HG02973 (cell line): ENCODE results near the gene GNLY.
"Not testable (repeated sequence)": the region's sequence is repeated elsewhere in the genome, so short reads cannot be mapped to it uniquely, and the experiment has no call there.

Source experiments
- ATAC-seq: cut with Tn5 transposase; IDR thresholded peaks from one replicate; pipeline ENCODE4 v1.9.1; 2021; ENCODE audit warnings: moderate library complexity; ENCODE audit not compliant: unreplicated experiment

The GNLY gene

DNA sequence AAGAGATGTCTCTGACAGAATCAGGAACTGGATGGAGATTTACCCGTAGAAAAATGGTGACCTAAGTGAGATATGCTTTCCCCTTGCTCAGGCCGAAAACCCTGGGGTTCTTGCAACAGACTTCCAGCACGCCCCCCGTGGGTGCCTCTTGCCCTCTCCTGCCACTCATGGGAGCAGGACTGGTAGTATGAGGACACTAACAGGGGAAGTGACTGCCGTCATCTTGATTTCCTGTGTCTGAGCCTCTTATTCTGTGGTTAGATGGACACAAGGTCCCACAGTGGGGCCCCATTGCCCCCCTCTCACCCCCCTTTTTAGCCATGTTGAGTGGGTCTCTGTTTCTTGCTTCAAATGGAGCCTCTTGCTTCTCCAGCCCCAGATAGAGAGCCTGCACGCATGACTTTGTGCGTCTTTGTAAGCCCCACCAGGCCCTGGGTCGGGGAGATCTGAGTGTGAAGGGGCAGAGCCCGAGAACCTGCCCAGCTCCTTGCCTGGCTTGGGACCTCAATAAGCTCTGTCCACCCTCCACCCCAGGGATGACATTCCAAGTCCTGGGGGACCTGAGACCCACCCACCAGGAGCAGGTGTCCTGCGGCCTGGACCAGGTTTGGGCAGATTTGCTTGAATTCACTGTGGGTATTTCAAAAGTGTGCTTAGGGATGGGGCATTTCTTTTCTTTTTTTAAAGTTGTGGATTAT, 12.6 kb downstream of the GNLY start:
- ATAC-seq = no peak

DNA sequence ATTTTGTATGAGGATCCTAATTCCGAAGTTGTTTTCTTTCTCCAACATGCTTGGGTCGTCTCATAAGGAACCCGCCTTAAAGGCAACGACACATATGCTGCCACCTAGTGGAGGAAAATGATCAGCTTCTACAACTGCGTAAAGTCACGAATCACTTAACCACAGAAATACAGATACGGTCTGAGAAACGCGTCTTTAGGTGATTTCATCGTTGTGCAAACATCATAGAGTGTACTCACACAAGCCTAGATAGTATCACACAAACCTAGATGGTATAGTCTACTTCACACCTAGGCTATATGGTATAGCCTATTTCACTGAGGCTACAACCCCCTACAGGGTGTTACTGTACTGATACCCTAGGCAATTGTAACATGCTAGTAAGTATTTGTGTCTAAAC, 13.1 kb downstream of the GNLY start:
- peak; percentile 52 for ATAC-seq

DNA sequence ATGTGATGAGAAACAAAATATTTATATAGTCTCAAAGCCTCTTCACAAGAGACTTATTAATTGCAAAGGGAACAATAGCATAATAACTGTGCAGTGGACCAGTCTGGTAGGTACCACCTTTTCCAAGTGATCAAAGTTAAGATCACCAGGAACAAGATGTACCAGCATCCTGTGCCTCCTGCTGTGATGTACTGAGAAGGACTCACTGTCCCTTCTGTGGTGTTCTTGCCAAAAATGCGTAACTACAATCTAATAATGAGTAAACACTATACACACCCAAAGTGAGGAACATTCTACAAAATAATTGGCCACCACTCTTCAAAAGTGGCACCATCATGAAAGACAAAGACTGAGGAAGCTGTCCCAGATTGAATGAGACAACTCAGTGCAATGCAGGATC, 14.5 kb downstream of the GNLY start:
- ATAC-seq = no peak

DNA sequence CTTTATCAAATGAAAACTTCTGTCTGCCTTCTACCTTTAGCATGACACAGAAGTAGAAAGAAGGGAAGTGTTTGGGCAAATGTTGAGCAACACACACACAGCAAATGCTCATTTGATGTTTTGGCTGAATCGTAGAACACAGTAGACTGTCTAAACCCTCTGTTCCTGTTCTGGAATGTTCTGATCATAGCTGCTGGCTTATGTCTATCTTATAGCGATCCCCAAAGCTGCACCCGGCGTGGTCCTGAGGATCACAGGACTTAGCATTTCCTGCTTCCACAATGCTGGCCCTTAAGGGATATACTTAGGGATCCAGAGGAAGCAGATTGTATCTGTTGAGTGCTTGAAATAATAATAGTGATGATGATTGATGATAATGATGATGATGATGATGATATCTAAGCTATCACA, 15.2 kb downstream of the GNLY start:
- ATAC-seq = no peak

DNA sequence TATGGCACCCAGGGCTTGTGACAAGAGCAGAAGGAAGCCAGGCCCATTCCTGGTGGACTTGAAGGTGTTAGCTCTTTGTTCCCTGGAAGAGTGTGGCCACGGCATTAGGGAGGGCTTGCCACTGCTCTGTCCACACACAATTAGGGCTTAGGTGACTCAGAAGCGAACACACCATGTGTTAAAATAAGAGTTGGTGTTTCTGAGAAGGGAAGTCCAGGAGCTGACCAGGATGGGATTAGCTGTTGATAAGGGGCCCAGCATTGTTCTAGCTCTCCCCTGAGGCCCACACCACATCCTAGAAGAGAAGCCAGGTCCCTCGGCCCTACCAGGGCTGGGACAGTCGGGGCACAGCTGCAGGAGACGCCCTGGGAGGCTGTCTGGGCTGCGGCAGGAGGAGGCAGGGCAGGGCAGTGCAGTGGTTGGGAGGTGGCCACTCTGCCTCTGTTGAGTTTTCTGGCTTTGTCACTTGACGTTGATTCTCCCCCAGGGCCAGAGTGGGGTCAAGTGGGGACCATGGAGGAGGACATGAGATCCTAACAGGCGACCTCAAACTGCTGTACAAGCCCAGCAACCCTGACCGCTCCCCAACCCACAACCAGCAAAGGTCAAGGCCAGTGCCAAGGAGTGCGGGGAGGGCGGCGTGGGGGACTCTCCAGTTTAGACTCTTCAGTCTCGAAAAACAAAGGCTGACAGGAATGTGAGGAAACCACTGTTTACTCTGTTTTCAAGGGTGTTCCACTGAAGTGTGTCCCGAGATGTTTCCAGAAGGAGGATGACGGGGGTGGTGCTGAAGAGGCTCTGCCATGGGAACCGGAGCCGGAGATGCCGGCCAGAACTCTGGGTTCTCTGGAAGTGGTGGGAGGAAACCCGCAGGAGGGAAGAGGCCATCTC, 16.8 kb downstream of the GNLY start:
- no peak for ATAC-seq

DNA sequence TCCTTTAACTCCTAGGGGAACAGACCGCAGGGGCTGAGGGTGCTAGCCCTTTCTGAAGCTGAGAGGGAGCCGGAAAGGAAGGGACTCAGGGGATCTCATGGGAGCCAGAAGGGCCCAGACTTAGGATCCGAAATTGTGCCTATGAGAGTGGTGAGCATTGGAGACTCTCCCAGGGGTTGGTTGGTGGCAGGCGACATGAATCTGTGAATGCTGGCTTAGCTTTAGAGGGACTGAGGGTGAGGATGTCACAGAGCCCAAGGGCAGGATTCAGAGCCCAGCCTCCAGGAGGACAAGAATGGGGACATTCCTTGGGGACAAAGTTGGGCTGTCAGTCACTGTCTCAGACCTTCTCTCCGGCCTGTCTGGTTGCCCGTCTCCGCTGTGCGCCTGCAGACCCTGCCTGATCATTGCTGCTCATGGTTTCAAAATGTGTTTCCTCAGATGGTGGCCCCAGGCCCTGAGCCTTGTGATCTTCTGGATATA, 17.5 kb downstream of the GNLY start:
- ATAC-seq = no peak

DNA sequence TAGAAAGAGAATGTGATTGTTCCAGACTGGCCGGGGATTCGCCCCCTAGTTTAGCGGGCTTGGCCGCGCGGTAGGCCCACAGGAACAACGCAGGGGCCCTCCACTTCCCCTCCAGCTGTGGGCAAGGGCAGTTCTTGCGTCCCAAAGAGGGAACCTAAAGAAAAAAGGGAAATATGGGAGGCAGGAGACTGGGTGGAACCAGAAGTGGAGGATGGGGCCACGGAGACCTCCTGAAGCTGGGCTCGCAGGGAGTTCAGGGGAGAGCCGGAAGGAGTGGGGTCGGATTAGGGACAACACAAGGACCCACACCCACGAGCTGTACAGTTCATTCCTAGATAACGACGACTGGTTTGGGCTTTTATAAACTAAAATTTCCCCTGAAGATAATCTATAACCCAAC, 18.2 kb downstream of the GNLY start:
- no peak for ATAC-seq

DNA sequence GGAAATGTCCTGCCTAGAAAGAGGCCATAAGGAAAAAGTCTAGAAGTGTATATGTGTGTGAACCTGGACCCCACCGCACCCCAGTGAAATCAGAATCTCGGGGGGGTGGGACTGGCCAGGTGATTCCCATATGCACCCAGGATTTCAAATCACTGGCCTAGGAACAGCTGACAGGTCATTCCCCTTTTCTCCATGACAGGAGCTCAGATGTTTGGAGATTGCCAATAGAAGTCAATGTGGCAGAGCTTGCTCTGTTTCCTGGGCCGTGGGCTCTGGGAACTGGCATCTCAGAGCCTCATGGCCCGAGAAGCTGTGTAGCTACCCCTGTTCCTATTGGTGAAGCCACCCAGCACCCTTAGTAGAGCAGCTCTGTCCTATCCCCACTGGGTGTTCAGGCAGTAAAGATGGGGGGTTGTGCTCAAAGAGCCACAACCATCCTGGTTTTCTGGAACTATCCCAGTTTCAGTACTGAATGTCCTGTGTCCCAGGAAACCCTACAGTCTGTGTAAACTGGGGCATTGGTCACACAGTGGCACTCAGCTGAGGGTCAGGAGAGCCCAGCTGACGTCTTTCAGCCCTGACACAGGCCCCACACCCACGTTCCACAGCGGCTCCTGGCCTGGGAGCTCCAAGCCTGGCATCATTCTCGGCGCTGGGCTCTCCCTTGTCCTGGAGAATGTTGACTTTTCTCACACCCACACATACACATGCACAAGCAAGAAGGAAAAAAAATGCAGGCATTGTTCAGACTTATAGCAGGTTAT, 18.9 kb downstream of the GNLY start:
- ATAC-seq = no peak

DNA sequence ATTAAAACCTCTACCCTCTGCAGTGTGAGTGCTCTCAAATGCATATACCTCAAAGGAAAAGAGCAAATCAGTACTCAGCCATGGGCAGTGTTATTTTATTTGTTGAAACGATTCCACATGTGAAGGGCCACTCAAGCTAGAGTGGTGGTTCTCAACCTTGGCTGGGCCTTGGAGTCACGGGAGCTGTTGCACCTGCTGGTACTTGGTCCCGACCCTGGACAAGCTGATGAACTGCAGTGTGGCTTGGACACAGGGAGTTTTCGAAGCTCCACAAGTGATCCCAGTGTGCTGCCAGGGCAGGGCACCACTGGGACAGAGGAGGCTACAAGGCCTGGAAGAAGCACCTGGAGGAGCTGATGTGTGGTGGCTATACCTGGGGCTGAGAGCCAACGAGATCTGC, 19.7 kb downstream of the GNLY start:
- ATAC-seq = no peak

DNA sequence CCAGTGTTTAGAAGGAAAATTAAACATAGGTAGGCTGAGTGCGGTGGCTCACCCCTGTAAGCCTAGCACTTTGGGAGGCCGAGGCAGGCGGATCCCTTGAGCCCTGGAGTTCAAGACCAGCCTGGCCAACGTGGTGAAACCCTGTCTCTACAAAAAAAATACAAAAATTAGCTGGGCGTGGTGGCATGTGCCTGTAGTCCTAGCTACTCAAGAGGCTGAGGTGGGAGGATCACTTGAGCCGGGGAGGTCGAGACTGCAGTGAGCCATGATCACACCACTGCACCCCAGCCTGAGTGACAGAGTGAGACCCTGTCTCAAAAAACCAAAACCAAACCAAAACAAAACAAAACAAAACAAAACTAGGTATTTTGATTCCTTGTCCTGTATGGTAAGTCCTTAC, 20.3 kb downstream of the GNLY start:
- not testable (repeated sequence) for ATAC-seq

DNA sequence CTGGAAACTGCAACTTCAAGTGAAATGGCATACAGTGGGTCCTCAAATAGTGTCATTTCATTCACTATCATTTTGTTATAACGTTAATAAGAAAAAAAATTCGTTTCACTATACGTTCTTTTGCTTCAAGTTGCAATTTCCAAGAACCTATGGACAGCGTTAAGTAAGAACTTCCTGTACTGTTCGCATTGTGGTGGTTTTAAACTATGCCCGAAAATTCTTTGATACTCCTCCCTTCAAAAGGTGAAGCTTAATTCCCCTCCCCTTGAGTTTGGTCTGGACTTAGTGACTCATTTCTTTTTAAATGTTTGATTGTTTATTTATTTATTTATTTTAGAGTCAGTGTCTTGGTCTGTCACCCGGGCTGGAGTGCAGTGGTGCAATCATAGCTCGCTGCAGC, 20.7 kb downstream of the GNLY start:
- no peak for ATAC-seq

DNA sequence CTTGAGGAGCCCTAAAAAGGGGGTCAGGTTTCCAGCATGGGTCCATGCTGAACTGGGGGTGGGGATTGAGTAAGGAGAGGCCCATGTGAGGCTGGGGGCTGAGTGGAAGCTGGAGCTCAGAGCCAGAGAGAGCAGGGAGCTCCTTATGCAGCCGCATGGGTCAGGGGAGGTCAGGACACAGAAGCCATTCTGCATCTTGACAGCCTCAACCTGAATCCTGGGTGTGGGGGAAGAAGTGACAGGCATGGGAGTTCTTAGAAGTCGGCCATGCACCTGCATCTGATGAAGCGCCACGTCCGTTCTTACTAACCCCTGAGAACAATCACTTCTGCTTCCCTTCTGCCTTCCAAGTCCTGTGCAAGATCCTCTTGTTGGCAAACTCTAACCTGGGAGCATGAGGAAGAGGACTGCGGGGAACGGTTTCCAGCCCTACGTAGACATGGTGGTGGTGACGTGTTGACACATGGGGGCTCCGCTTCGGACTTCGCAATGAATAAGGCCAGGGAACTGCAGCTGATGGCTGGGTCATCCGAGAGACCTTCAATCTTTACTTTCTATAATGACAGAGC, 22.3 kb downstream of the GNLY start:
- no peak for ATAC-seq

DNA sequence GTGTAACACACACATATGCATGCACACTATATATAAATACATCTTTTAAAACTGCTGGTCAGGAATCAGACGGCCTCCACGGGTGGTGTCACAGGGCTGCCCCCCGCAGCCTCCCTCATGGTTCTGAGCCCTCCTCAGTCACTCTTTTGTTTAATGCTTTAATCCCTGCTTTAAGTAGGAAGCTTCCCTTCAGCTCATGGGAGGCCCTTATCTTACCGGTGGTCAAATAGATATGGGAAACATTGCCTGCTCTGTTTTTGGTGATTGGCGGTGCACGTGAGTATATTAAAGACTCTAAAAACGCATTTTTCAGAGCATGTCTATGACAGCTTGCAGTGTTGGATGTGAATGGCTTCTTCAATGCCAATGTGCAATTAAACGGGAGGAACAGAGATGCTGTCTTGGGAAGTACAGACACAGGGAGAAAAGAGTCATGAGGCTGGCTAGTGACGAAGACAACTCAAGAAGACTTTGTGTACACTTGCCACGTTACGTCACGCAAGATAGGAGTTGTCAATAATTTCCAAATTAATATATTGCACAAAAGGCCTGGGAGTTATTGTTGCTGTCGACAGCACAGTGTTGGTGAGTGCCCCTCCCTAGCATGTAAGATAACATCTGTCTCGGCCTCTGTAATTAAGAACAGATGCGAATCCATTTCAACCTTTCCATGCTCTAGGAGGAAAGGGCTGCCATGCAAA, 23.3 kb downstream of the GNLY start:
- no peak for ATAC-seq

DNA sequence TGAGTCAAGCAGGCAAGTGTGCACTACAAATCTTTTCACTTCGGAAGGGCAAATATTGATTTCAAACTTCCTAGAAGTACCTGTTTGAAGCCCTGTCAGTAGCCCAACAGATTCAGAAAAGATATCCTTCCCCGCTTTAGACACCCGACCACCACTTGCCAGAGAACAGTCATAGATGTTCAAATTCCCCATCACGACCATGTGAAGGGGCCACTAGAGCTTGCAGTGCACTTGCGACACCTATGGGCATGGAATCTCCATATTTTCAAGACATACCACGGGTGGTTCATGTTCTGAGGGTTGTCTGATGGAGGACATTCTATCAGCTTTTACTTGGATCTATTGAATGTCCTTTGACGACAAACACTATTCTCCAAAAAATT, 23.8 kb downstream of the GNLY start:
- ATAC-seq = no peak

DNA sequence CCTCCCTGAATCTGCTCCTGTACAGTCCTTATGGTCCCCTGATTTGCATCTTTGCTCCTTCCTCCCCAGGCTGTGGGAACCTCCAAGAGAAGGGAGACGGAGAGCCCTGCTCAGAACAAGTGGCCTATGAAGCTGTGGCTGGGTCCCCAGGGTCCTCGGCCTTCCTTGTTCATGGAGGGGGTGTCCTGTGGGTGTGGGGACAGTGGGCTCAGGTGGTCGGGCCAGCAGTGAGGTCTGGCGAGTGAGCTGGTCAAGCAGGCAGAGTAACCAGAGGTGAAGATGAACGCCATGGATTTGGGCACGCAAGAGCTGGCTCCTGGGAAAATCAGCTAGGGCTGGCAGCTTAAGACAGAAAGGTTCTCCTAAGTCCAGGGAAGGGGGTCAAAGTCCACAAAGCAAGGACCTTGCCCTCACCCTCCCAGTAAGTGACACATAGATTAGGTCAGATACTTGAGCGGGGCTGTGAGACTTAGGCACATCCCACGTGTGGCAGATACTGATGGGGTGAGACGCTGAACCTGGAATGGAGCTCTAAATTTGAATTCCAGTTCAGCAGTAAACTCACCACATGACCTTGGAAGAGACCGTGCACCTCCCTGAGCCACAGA, 24.8 kb downstream of the GNLY start:
- no peak for ATAC-seq

DNA sequence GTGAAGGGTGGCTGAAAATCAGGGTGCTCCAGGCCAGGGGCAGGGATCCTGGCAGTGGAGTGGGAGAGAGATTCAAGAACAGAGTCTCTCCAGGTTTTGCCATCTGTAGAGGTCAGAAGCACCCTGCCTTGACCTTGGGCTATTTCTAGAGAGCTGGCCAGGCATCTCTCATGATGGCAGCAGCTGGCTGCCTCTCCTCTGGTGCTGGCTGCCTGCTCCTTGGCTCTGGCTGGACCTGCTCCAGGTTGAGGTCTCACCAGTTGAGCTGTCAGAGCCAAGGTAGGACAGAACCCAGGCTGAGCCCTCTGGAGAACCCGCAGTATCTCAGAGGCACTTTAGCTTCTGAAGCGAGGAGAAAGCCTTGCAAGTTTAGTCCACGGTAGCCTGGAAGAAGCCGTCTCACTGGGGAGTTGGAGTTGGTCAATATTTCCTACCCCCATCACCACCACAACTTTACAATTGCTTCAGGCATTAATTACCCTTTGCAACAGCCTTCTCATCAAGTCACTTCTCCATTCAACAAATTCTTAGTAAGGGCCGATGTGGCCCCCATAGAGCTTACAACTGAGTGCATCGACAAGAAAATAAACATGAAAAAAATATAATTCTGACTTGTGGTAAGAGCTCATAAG, 25.6 kb downstream of the GNLY start:
- no peak for ATAC-seq

DNA sequence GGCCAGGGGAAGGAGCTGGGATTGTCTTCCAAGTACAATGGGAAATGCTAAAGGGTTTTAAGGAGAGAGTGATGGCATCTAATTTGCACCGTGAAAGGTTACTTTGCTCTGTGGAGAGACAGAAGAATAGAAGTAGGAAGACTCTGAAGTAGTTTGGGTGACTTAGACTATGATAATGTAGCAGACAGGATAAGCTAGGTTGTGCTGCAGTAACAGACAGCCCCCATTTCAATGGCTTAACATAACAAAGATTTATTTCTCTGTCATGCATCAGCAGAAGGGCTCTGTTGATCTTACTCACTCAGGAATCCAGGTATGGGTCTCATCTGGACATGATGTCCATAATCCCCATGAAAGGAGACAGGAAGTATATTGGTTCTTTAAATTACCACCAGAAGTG, 26.4 kb downstream of the GNLY start:
- ATAC-seq = no peak

DNA sequence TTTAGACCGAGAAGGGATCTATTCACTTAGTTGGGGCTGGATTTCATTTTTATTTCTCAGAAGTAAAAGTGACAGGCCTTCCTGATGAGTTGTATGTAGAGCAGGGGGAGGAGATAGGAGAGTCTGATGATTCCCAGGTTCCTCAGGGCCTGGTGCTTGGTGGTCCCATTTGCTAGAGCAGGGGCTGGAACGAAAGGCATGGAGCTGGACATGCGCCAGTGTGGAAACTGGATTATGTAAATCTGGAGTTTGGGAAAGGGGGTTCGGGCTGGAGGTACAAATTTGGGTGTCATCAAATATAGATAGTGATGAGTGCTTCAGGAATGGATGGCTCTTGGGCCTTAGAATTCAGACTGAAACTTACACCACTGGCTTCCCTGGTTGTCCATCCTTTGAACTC, 27.5 kb downstream of the GNLY start:
- ATAC-seq = no peak

DNA sequence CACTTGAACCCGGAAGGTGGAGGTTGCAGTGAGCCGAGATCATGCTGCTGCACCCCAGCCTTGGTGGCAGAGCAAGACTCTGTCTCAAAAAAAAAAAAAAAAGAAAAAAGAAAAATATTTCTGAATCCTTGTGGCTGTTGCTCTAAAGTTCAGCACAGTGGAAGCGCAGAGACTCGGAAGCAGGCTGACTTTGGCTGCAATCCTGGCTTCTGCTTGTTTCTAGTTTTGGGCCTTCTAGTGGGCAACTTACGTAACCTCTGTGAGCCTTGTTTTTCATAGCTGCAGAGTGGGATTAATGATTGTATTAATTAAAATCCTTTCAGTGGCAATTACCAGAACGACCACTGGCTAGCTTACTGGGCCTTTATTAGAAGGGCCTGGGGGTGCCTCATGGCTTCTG, 28.4 kb downstream of the GNLY start:
- ATAC-seq = no peak
